GM19023 (cell line): Measurements from ENCODE around the gene CYB561A3.
A peak's percentile ranks its signal among the peaks of the same experiment; 100 is the strongest.
"Not testable (repeated sequence)": the region's sequence is repeated elsewhere in the genome, so short reads cannot be mapped to it uniquely, and the experiment has no call there.

Source experiments
- ATAC-seq: cut with Tn5 transposase; IDR thresholded peaks from one replicate; pipeline ENCODE4 v1.9.1; 2021; ENCODE audit warnings: mild to moderate bottlenecking, moderate library complexity; ENCODE audit not compliant: unreplicated experiment

The CYB561A3 gene, protein sequence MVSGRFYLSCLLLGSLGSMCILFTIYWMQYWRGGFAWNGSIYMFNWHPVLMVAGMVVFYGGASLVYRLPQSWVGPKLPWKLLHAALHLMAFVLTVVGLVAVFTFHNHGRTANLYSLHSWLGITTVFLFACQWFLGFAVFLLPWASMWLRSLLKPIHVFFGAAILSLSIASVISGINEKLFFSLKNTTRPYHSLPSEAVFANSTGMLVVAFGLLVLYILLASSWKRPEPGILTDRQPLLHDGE

DNA sequence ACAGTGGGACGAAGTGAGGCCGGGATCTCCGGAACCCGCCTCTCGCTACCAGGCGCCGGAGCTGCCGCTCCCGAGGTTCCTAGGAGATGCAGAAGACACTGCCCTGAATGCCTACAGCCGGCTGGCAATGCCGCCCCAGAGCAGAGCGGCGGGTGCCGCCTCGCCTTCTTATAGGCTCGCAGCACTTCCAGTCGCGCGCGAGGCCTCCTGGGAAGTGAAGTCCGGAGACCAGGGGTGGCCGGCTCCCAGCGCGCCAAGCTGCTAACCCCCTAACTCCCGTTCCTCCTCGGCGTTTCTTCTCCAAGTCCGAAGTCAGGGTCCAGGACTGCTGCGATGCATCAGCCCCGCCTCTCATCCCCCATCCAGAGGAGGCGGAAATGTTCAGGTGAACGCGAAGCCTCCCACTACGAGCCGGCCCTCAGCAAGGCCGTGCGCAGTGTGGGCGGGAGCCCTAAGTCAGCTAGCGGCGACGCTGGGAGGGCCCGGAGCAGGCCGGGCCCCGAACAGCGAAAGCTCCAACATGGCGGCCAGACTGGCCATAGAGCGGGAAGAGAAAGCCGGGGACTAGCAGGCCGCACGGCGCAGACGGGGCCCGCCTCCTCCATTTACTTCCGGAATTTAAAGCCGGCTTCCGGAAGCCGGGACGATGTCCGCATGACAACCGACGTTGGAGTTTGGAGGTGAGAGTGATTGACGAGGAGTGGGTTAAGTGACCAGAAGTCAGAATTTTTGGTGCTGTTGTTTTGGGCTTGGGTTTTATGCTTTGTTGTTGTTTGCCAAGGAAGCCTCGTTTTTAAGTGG, at the start of gene CYB561A3, which contains the start of gene TMEM138:
Gene CYB561A3, minus strand, starts transcription at position 142 of the 801 bp plus-strand sequence. CDS start 5,169 bp downstream, outside the sequence.
Gene TMEM138, plus strand, starts transcription at position 634 of the 801 bp plus-strand sequence. CDS start 2,017 bp downstream, outside the sequence.
- ATAC-seq = peak; percentile 87

DNA sequence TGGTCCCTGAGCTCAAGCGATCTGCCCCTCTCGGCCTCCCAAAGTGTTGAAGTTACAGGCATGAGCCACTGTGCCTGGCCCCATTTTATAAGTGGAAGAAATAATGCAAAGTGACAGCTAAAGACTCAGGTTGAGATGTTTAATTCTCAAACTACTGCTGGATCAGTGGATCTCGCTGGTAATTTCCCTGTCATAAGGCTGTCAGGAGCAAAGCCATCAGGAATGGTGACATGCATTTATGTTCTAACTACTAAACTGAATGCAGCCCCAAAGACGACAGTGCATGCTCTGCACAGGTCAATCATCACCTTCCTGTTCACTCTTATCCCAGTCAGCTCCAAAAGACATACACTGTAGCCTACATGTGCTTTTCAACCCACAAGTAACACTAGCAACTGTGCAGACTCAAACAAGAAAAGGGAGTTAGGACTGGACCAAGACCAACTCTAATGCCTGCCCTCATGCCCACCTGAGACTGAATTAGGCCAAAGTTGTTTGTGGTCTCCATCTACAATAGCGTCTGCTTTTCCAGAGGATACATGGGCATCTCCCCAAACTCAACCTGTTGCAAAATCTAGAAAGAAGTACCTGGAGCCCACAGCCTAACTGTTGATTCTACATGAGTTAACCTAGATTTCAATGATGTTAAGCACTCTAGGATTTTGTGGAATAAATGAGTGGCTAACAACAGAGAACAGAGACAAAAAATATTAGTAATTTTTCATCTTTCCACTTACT, 45.5 kb upstream of the CYB561A3 start:
- ATAC-seq = no peak

DNA sequence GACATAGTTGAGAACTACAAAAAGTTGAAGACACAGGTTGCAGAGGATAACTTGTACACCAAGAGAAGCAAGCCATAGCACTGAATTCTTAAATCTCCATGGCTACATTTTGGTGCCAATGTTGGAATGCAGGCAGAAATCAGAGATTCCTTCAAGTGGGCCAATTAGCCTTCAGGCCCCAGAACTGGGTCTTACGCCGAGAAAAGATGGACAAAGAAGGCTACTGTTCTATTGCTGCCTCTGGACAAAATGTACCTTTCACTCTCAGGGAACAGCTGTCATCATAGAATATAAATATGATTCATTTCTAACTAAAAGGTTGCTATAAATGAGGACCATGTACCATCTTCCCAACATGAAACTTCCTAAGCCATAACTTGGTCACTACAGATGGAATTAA, 44.4 kb upstream of the CYB561A3 start:
- no peak for ATAC-seq

DNA sequence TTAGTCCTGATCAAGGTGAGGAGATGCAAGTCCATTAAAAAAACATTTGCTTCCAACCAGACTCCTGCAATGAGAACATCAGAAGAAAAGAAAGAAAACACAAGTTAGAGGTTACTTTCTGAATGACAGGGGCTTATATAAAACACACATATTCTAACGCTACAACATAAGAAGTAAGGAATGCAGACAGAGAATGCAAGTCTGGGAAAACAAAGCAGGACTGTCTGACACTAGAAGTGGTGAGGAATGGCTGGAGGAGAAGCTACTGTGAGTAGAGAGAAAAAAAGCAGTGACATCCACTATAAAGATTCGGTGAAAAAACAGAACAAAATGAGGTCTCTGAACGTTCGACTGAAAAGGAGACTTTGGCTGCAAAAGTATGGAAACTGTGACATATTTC, 43.0 kb upstream of the CYB561A3 start:
- ATAC-seq = no peak

DNA sequence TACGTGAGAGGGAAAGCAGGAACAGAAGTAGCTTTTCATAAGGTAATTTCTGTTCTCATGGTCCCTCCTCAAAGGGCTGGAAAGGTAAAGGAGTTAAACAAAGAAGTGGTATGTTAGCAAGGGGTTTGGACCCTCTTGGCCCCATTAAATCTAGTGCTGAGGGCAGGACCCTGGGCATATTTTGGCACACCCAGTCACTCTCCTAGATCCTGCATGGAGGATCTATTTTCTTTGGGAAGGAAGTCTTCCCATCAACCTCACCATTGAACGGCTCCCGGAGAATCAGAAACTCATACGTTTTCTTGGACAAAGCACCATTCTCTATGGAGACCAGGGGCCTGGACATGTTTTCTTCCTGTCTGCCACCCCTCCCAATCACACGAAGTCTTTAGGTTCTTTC, 42.4 kb upstream of the CYB561A3 start:
- ATAC-seq = no peak

DNA sequence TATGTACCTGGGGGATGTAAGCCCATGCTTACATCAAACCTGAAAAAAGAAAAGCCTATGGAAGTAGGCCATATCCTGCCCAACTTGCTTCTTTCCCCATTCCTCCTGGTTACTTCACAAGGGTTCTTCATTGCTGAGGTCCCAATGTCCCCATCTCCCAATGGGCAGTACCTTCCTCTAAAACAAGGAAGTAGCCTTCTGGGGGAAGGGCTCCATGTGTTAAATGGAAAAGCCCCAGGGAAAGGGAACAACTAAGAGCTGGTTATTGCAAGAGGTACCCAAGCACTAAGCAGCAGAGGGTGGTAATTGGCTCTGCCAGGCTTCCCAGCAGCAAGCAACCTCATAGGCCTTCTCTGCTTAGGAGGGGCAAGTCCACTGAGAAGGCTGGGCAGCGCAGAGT, 42.0 kb upstream of the CYB561A3 start:
- no peak for ATAC-seq

DNA sequence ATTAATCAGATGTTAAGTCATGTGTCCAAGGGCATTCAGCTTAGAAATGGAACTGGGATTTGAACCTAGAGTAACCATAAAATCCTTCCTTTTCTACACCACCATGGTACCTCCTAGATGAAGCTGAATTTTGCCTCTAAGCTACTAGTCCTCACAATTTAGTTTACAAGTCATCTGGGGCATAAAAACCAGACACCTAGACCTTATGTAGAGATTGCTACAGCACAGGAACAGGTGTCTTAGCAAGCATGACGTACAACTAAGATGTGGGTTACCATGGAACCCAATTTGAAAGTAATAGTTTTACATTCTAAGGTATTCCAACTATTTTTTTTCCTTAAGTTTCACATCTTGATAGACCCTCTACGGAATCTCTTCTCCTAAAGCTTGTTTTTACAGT, 39.9 kb upstream of the CYB561A3 start:
- ATAC-seq = no peak

DNA sequence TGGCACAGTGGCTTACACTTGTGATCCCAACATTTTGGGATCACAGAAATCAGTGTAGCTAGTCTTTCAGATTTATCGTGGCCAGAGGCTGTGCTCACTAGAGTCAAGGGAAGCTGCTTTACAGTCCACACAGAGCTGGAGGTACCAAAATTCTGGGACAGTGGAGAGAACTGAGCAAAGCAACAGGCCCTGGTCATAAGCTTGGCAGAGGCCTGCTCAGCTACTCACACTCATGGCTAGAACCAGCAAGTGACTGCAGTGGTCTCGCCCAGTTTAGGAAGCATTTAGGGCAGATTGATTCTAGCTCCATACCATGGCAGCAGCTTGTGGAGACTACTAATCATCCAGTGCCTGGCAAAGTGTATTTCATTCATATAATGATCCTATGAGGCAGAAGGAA, 39.5 kb upstream of the CYB561A3 start:
- ATAC-seq = no peak

DNA sequence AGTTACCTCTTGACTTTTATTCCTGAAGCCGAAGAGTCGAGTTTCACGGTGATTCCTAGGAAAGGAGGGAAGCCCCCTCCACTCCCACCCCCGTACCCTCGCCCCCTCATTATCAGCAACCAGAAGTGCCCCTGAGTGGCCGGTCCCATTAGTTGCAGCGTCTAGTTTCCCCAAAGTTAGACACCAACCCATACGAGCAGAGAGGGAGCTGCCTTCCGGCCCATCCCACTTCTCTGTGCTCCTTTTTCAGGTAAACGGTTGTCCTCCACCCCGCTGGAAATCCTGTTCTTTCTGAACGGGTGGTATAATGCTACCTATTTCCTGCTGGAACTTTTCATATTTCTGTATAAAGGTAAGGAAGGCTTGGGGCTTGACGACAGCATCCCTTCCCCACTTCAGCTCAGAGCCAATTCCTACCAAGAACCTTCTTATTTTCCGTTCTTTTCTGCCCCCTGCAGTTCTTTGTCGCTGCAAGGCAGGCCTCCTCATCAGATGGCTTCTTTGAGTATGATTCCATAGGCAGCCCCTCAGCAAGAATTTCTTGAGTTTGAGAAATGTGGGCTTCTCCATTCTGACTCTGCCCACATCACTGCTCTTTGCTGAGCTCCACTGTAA, 31.4 kb upstream of the CYB561A3 start:
- ATAC-seq = no peak

DNA sequence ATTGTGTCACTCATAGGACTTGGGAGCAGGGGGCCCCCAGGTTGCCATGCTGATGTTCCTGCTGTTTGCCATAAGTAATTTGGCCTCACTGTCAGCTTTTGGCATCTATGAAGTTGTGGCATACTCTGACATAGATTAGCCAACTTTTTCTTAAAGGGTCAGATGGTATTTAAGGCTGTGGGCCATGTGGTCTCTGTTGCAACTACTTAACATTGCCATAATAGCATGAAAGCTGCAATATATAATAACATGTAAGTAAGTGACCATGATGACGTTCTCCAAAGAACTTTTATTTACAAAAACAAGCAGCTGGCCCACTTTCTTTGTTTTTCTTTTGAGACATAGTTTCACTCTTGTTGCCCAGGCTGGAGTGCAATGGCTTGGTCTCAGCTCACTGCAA, 28.5 kb upstream of the CYB561A3 start:
- ATAC-seq = no peak

DNA sequence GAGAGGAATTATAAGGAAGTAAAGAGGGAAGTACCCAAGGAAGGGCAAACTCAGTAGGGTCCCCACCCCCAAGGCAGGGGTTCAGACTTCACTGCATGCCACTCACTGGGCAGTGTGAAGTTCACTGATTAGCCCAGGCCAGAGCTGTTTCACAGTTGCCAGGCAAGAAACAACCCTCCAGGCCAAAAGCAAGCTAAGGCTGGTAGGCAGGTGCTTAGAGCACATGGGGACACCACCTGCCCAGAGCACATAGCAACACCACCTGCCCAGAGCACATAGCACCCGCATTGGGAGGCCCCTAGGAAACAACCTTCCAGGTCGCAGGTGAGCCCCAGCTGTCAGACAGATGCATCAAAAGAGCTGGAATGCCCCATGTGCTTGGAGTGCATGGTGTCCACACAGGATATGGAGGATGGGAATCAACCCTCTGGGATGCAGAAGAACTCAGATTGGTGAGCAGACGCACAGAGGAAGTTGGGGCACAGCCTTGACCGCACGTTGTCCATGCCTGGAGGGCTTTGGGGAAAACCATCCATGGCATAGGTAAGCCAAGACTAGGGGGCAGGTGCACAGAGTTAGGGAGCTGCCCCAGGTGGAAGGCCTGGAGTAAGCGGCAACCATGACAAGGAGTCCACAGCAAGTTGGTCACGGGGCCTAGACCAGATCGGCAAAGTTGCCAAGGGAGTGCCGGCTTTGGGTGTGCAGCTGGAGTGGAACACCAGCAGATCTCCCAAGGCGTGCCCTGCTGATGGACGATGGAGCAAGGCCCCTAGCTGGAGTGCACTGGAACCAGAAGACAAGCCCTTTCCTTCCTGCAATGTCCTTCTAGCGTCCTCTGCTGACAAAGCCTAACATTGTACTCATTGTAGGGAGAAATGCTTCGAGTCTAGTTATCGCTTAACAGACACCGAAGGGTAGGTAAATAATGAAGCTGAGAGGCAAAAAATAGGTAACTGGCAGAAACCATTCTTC, 22.9 kb upstream of the CYB561A3 start:
- ATAC-seq = no peak

DNA sequence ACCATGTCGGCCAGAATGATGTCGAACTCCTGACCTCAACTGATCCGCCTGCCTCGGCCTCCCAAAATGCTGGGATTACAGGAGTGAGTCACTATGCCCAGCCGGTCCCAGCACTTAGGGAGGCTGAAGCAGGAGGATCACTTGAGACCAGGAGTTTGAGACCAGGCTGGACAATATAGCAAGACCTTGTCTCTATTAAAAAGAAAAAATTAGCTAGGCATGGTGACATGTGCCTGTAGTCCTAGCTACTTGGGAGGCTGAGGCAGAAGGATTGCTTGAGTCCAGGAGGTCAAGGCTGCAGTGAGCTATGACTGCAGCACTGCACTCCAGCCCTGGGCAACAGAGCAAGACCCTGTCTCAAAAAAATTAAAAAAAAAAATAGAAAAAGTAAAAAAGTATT, 22.2 kb upstream of the CYB561A3 start:
- not testable (repeated sequence) for ATAC-seq

DNA sequence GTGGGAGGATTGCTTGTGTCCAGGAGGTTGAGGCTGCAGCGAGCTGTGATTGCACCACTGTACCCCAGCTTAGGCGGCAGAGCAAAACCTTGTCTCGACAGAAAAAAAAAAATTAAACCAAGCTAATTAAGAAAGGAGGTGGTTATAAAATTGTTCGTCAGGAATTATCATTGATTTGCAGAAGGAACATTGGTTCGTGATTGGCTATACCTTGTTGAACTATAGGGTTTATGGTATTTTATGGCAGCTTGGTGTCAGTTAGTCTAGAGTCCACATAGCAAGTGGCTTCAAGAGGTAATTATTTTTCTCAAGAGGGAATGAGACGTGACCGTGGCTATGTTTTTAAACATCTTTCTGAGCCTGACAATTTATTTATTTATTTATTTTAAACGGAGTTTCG, 19.2 kb upstream of the CYB561A3 start:
- no peak for ATAC-seq

DNA sequence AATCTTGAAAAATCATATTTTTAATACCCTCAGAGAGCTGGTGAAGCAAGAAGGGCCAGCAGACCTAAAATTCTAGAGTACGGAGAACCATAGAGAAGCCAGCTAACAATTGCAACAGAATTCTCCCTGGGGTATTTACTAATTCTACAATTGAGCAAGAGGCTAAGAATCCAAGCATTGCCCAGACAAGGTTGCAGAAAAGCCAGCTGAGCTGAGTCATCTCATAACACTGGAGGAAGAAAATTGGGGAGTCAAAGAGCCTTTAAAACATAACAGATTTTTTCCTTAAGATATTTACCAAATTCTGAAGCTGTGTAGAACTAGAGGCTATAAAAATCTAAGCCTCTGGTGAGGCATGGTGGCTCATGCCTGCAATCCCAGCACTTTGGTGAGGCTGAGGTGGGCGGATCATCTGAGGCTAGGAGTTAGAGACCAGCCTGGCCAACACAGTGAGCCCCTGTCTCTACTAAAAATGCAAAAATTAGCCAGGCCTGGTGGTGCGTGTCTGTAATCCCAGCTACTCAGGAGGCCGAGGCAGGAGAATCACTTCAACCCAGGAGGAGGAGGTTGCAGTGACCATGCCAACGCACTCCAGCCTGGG, 17.1 kb upstream of the CYB561A3 start:
- no peak for ATAC-seq

DNA sequence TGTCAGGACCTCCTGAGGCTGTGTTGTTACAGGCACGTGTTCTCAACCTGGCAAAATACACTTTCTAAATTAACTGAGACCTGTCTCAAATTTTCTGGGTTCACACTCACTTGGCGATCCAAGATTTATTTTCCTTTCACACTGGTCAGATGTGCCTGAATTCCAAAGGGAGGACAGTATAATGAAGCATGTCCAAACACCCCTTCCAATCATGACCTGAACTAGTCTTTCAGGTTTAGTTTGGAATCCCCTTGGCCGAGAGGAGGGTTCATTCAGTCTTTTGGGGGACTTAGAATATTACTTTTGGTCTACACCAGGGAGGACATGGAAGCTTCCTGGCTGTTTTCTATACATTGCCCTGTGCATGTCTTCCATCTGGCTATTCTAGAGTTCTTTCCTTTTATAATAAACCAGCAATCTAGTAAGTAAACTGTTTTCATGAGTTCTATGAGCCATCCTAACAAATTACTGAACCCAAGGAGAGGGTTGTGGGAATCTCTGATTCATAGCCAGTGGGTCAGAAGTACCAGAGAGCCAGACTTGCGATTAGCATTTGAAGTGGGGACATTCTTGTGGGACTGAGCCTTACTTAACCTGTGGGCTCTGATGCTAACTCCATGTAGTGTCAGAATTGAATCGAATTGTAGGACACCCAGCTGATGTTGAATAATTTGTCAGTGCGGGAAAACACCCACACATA, 15.9 kb upstream of the CYB561A3 start:
- ATAC-seq = no peak

DNA sequence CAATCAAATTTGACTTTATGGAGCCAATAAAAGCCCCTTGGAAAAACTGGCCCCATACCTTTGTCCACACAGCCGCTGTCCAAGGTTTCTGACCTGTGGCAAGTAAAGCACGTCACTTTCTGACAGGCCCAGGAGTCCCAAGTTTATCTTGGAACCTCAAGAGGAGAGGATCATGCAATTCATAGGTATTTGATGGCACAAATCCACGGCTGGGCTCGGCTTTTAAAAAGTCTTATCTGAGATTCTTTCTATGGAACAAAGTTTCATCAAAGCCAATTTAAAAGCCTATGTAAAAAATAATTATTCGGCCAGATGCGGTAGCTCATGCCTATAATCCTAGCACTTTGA, 14.1 kb upstream of the CYB561A3 start:
- no peak for ATAC-seq

DNA sequence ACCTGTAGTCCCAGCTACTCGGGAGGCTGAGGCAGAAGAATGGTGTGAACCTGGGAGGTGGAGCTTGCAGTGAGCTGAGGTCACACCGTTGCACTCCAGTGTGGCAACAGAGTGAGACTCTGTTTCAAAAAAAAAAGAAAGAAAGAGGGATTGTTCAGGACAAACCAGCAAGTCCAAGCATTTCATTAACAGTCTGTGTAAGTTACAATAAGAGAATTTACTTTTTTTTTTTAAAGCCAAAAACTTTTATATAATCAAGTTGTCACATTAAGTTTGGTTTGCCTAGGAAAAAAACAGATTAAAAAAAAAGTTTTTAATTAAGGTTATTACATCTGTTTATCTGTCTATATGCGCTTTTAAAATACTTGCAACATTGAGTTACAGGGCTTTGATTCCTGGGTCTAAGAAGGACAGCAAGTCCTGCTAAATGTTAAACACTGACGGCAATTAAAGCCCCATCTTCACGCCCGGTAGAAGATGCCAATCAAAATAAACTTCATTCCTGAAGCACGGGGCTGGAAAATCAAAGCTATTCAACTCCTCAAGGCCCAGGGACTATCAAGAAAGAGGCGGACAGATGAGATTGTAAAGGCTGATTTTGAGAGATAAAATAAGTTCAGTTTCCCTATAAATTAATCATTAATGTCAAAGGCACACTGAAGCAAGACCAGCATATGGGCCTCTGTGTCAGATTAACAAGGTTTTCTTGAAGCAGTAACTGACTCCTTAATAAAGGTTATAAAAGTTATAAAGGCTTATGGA, 11.2 kb upstream of the CYB561A3 start:
- no peak for ATAC-seq

DNA sequence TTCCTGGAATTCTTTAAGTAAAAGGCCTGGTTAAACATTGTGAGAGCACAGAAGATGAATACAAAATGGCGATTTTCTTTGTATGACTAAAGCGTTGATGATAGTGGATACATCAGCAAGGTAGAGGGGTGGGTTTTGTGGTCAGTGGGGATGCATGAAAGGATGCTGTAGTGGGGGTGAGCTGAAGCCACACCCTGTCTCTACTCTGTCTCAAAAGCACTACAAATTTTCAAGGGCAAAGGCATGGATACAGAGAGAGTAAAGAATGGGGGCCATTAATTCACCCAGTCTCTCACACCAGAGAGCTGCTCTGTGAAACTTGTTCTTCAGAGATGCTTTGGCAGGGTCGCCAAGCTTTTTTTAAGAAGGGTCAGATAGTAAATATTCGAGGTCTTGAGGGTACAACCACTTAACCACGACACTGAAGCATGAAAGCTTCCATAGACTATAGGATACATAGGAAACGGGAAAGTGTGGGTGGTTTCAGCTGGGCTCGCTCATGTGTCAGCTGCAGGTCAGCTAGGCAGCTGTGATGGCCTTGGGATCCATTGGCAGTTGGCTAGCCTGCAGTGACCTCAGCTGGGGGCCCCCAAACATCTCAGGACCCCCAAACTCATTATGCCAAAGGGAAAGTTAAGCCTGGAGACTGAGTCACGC, 8.8 kb upstream of the CYB561A3 start:
- no peak for ATAC-seq
